B cell (primary cell): ENCODE results near the gene XIAP. TPM values are rescaled to one million over a fixed set of nuclear protein-coding genes. Genes with fewer than 3 reads are reported as not detected.

Source experiments
- ATAC-seq: fragments of 200-7000 bp; cut with Tn5 transposase; one replicate; pipeline ENCODE4 v1.10.0; 2021; ENCODE audit warnings: low read depth, mild to moderate bottlenecking, moderate number of reproducible peaks, moderate library complexity
- CTCF ChIA-PET: fragments of 350-600 bp; sonication (Branson Sonifier 250); formaldehyde crosslinking; loops from one replicate; lab custom pipeline; 2021; ENCODE audit warnings: antibody characterized with exemption, inconsistent platforms; lab: Charles Lee
- POLR2A ChIA-PET: fragments of 350-600 bp; sonication (Branson Sonifier 250); formaldehyde crosslinking; loops from one replicate; lab custom pipeline; 2021; ENCODE audit warnings: antibody characterized with exemption; lab: Charles Lee
- DNase-seq: peaks from one replicate; pipeline ENCODE4 v3.0.0; 2013
- H2AFZ ChIP-seq: 2 replicates; pipeline ENCODE4 v1.6.1; 2012; ENCODE audit warnings: mild to moderate bottlenecking, low read depth, low read length; ENCODE audit not compliant: insufficient read depth, poor library complexity, severe bottlenecking
- H3K27ac ChIP-seq, 2 donors: 1 replicate in 1 of 2; 2 replicates in 1 of 2; pipeline ENCODE4 v1.5.1; 2012 to 2013; ENCODE audit warnings: low read length in 2 of 2, mild to moderate bottlenecking in 2 of 2, moderate library complexity in 1 of 2
- H3K27me3 ChIP-seq, 4 experiments: fragments of 200-600 bp in 1 of 4; sonication (generic) in 1 of 4; replicated peaks in 1 of 4; 1 replicate in 2 of 4; 2 replicates in 2 of 4; pipeline versions ENCODE4 v1.6.1 to v1.7.0; 2013 to 2016; ENCODE audit warnings: low read length in 3 of 4, mild to moderate bottlenecking in 2 of 4, mixed read lengths in 1 of 4, moderate library complexity in 1 of 4; ENCODE audit not compliant: insufficient read depth in 4 of 4, control insufficient read depth in 3 of 4; ENCODE audit errors: control extremely low read depth in 1 of 4
- H3K36me3 ChIP-seq, 2 experiments: replicated peaks in 1 of 2; 1 replicate in 1 of 2; 2 replicates in 1 of 2; pipeline versions ENCODE4 v1.6.1 to v1.7.1; 2013; ENCODE audit warnings: low read length in 1 of 2; ENCODE audit not compliant: insufficient read depth in 2 of 2, control insufficient read depth in 1 of 2; ENCODE audit errors: control extremely low read depth in 1 of 2, extremely low read depth in 1 of 2
- H3K4me1 ChIP-seq, 2 donors: fragments of 200-600 bp in 1 of 2; sonication (generic) in 1 of 2; 1 replicate in 1 of 2; 2 replicates in 1 of 2; pipeline versions ENCODE4 v1.5.1 to v1.6.1; 2013 to 2017; ENCODE audit warnings: low read length in 2 of 2; ENCODE audit not compliant: control insufficient read depth in 2 of 2, insufficient read depth in 2 of 2
- H3K4me2 ChIP-seq: replicated peaks from 2 replicates; pipeline ENCODE3; 2012; ENCODE audit warnings: mild to moderate bottlenecking, low read depth, low read length; ENCODE audit not compliant: poor library complexity, severe bottlenecking
- H3K4me3 ChIP-seq, 5 experiments: fragments of 200-600 bp in 1 of 5; sonication (generic) in 1 of 5; 1 replicate in 3 of 5; 2 replicates in 2 of 5; pipeline versions ENCODE4 v1.5.1 to v1.7.0; 2011 to 2016; ENCODE audit warnings: low read length in 4 of 5, mild to moderate bottlenecking in 4 of 5, low read depth in 2 of 5, control low read depth in 1 of 5, moderate library complexity in 1 of 5; ENCODE audit not compliant: insufficient read depth in 1 of 5; ENCODE audit errors: control extremely low read depth in 1 of 5, extremely low read depth in 1 of 5
- H3K79me2 ChIP-seq: fragments of 200-600 bp; sonication (generic); one replicate; pipeline ENCODE4 v1.6.0; 2016; ENCODE audit warnings: low read length; ENCODE audit not compliant: control insufficient read depth, insufficient read depth
- H3K9ac ChIP-seq: fragments of 200-600 bp; sonication (generic); 2 replicates; pipeline ENCODE4 v1.6.1; 2017; ENCODE audit warnings: mild to moderate bottlenecking, low read length, moderate library complexity
- H3K9me3 ChIP-seq, 3 donors: one replicate each; pipeline versions ENCODE4 v1.6.1 to v1.7.1; 2013; ENCODE audit warnings: low read length in 2 of 3; ENCODE audit not compliant: control insufficient read depth in 2 of 3, insufficient read depth in 1 of 3; ENCODE audit errors: control extremely low read depth in 1 of 3
- H4K20me1 ChIP-seq: 2 replicates; pipeline ENCODE4 v1.6.0; 2012; ENCODE audit warnings: mild to moderate bottlenecking, low read length; ENCODE audit not compliant: insufficient read depth, control insufficient read depth, poor library complexity, severe bottlenecking
- H3K27ac Mint-ChIP-seq: one replicate; pipeline ENCODE4 v1.8.0; 2021; ENCODE audit warnings: mixed read lengths
- H3K27me3 Mint-ChIP-seq: one replicate; pipeline ENCODE4 v1.8.0; 2021; ENCODE audit warnings: mixed read lengths
- H3K4me1 Mint-ChIP-seq: one replicate; pipeline ENCODE4 v1.8.0; 2021; ENCODE audit warnings: mixed read lengths
- H3K4me3 Mint-ChIP-seq: one replicate; pipeline ENCODE4 v1.8.0; 2021; ENCODE audit warnings: mixed read lengths
- H3K9me3 Mint-ChIP-seq: one replicate; pipeline ENCODE4 v1.8.0; 2022; ENCODE audit warnings: mixed read lengths; ENCODE audit not compliant: insufficient read depth
- CTCF ChIP-seq: fragments of 200-600 bp; IDR thresholded peaks from one replicate; pipeline ENCODE4 v1.8.0; 2022; ENCODE audit warnings: antibody characterized with exemption, mild to moderate bottlenecking
- EZH2 ChIP-seq: IDR thresholded peaks from 2 replicates; pipeline ENCODE4 v1.6.1; 2012; ENCODE audit warnings: borderline replicate concordance, low read depth, mild to moderate bottlenecking, moderate library complexity, low read length; ENCODE audit not compliant: insufficient read depth, poor library complexity, severe bottlenecking
- WGBS: methylation state at CpG from one replicate; pipeline ENCODE4 v1.1.5; 2013; ENCODE audit warnings: missing lambda C conversion rate; ENCODE audit not compliant: insufficient coverage; 5-methylcytosine and 5-hydroxymethylcytosine counted together
- intact Hi-C: fragments of 100-400 bp; cut with micrococcal nuclease; formaldehyde crosslinking; loops from one replicate; pipeline ENCODE4 v1.10.0; 2022
- polyA plus RNA-seq: library from polyadenylated mRNA; depleted of rRNA; stranded (reverse); fragments of >200 nt; gene quantifications from 2 replicates; pipeline ENCODE4 v1.2.3, GENCODE V29; 2012
- total RNA-seq, 2 donors: library from RNA; stranded (reverse); fragments of 120-200 nt in 1 of 2; gene quantifications; 1 replicate in 1 of 2; 2 replicates in 1 of 2; pipeline versions ENCODE4 v1.2.3 to v1.2.4, GENCODE V29; 2013 to 2022

The XIAP gene
- total and polyA plus RNA-seq, 2 donors (not counting 1 experiment from before 2014, with no cell fraction given): 9.2 to 36.2 TPM

DNA sequence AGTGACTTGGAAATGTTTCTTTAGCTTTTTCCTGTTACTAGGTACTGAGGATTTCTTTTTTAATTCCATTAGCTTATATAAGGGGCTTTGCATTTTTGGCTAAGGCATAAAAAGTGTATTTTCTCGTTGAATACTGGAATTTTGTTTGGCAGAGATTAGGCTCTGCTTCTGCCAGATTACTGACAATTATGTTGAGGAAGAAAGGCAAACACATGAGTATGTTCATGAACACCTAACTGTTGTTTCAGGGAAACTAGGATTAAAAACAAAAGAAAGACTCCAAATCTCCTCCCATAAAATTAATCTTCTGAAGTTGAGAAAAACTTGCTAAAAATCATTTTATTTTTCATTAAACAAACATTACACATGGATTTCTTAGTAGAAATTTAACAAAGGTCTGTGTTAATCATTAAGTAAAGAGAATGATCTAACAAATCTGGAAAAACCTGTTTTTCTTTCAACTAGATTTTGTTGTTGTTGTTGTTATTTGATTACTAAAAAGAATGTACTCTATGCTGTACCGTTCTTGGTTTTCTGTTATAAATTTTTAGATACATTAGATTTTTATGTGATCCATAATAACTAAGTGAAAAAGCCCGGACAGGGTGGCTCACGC is 58.4 kb downstream of the XIAP start:
- H3K27ac Mint-ChIP-seq: no peak overlapping the region
- WGBS: no CpG with 5 or more reads among the region's 4 CpGs
- H3K27me3 Mint-ChIP-seq: no peaks in the 10 kb centered on the region
- no peaks in the 10 kb centered on the region for H3K4me1 Mint-ChIP-seq
- ChIA-PET POLR2A (no interaction called here), CTCF (no interaction called here)
- Histone ChIP-seq H3K79me2 (no peaks in the 10 kb centered on the region), H3K9me3 (no peaks in the 10 kb centered on the region), H3K36me3 (no peaks in the 10 kb centered on the region), H3K4me3 (no peak overlapping the region), H3K27ac (no peak overlapping the region), H3K9ac (no peak overlapping the region), H4K20me1 (no peaks in the 10 kb centered on the region), H3K4me2 (no peak overlapping the region), H3K4me1 (no peaks in the 10 kb centered on the region), H3K27me3 (no peaks in the 10 kb centered on the region), H2AFZ (no peak overlapping the region)
- DNase-seq (no peak), ATAC-seq (no peak)
- no peaks in the 10 kb centered on the region for H3K9me3 Mint-ChIP-seq
- intact Hi-C loops: no loop called here
- TF ChIP-seq CTCF (no peak), EZH2 (no peak)
- H3K4me3 Mint-ChIP-seq: no peak overlapping the region

- Histone ChIP-seq H3K4me1 (no peaks in the 10 kb centered on the region), H3K79me2 (no peaks in the 10 kb centered on the region), H3K4me2 (no peak overlapping the region), H3K4me3 (no peak overlapping the region), H3K9ac (no peak overlapping the region), H3K27ac (no peak overlapping the region), H3K27me3 (no peaks in the 10 kb centered on the region), H4K20me1 (no peaks in the 10 kb centered on the region), H3K36me3 (no peaks in the 10 kb centered on the region), H3K9me3 (no peaks in the 10 kb centered on the region), H2AFZ (no peak overlapping the region)
- Mint-ChIP-seq H3K27me3 (no peaks in the 10 kb centered on the region), H3K27ac (no peak overlapping the region), H3K9me3 (no peaks in the 10 kb centered on the region), H3K4me3 (no peak overlapping the region), H3K4me1 (no peaks in the 10 kb centered on the region)
- no CpG with 5 or more reads among the region's 1 CpG for WGBS
- ATAC-seq: no peak
- DNase-seq: no peak
- TF ChIP-seq EZH2: no peak
- no peak for TF ChIP-seq CTCF
- CTCF ChIA-PET: interaction anchor here (0.6 kb wide), 1 partner anchor 1128 kb away, joined by 3 read pairs; no protein-coding TSS in a partner anchor
- intact Hi-C loops: no loop called here
- POLR2A ChIA-PET: no interaction called here
Measured at GRCh38 chrX:123920105-123920785, 60.4 kb downstream of the XIAP start.
